Stimulated activated CD4-positive, alpha-beta T cell treated with anti-CD3 and anti-CD28 coated beads, Interleukin-1b, Interleukin-23, amount 100 ng/mL, for 4 hours (primary cell): ENCODE data around the gene CYFIP1.

Source experiments
- DNase-seq, 2 donors: peaks; one replicate each; pipeline ENCODE4 v3.0.0-alpha.2; 2020; ENCODE audit warnings: low read depth in 2 of 2

Gene CYFIP1

GRCh38 chr15:22968366-22968765, 11.8 kb downstream of the CYFIP1 start:
- no peak for DNase-seq

GRCh38 chr15:22967084-22967770, 12.9 kb downstream of the CYFIP1 start:
- no peak for DNase-seq

GRCh38 chr15:22966321-22967083, 13.7 kb downstream of the CYFIP1 start:
- no peak for DNase-seq

GRCh38 chr15:22963641-22964040, 16.5 kb downstream of the CYFIP1 start:
- no peak for DNase-seq

GRCh38 chr15:22962611-22963010, 17.6 kb downstream of the CYFIP1 start:
- DNase-seq = no peak

GRCh38 chr15:22961762-22962161, 18.4 kb downstream of the CYFIP1 start:
- DNase-seq = no peak

- DNase-seq = no peak
Observed at GRCh38 chr15:22960556-22960955, 19.6 kb downstream of the CYFIP1 start.

GRCh38 chr15:22960126-22960525, 20.0 kb downstream of the CYFIP1 start:
- no peak for DNase-seq

- DNase-seq = no peak
Observed at GRCh38 chr15:22959321-22960101, 20.7 kb downstream of the CYFIP1 start.

GRCh38 chr15:22958487-22959280, 21.5 kb downstream of the CYFIP1 start:
- DNase-seq = no peak

- no peak for DNase-seq
Observed at GRCh38 chr15:22956978-22957260, 23.2 kb downstream of the CYFIP1 start.

GRCh38 chr15:22956257-22956977, 23.8 kb downstream of the CYFIP1 start:
- DNase-seq = no peak

- DNase-seq = no peak
Observed at GRCh38 chr15:22955544-22956119, 24.5 kb downstream of the CYFIP1 start.

- no peak for DNase-seq
Observed at GRCh38 chr15:22954798-22955543, 25.2 kb downstream of the CYFIP1 start.

GRCh38 chr15:22954326-22954725, 25.8 kb downstream of the CYFIP1 start:
- no peak for DNase-seq

- DNase-seq = no peak
Observed at GRCh38 chr15:22952796-22953579, 27.2 kb downstream of the CYFIP1 start.

GRCh38 chr15:22951381-22952280, 28.5 kb downstream of the CYFIP1 start:
- DNase-seq = no peak

GRCh38 chr15:22951031-22951380, 29.2 kb downstream of the CYFIP1 start:
- no peak for DNase-seq
